Neuronal stem cell (in vitro differentiated cells): ENCODE results near the gene SYCP3.

ENCODE experiments used
- DNase-seq: peaks from one replicate; pipeline ENCODE4 v3.0.0-alpha.2; 2013; ENCODE audit warnings: low spot score
- H2AFZ ChIP-seq: one replicate; pipeline ENCODE4 v1.6.1; 2013; ENCODE audit warnings: mild to moderate bottlenecking, low read length, inconsistent platforms
- H2AK5ac ChIP-seq: 2 replicates; pipeline ENCODE4 v1.6.1; 2013; ENCODE audit warnings: low read depth, mild to moderate bottlenecking, inconsistent platforms, low read length, moderate library complexity, mixed read lengths
- H2BK120ac ChIP-seq: 2 replicates; pipeline ENCODE4 v1.6.1; 2013; ENCODE audit warnings: low read depth, mild to moderate bottlenecking, inconsistent platforms, low read length, moderate library complexity, mixed read lengths
- H2BK12ac ChIP-seq: one replicate; pipeline ENCODE4 v1.6.1; 2013; ENCODE audit warnings: low read length, inconsistent platforms
- H2BK15ac ChIP-seq: 2 replicates; pipeline ENCODE4 v1.6.1; 2013; ENCODE audit warnings: mild to moderate bottlenecking, low read length, inconsistent platforms, mixed read lengths
- H2BK5ac ChIP-seq: one replicate; pipeline ENCODE4 v1.6.1; 2013; ENCODE audit warnings: inconsistent platforms, mild to moderate bottlenecking, low read length, moderate library complexity
- H3K14ac ChIP-seq: one replicate; pipeline ENCODE4 v1.6.1; 2013; ENCODE audit warnings: low read length, inconsistent platforms
- H3K18ac ChIP-seq: 2 replicates; pipeline ENCODE4 v1.6.1; 2013; ENCODE audit warnings: low read length, inconsistent platforms
- H3K23ac ChIP-seq: 2 replicates; pipeline ENCODE4 v1.6.1; 2013; ENCODE audit warnings: low read depth, mild to moderate bottlenecking, mixed read lengths, low read length, inconsistent platforms; ENCODE audit not compliant: poor library complexity
- H3K27ac ChIP-seq: replicated peaks from 3 replicates; pipeline ENCODE4 v1.5.1; 2013; ENCODE audit warnings: low read length, inconsistent platforms
- H3K27me3 ChIP-seq, 3 experiments: 2 replicates each; pipeline ENCODE4 v1.6.1; 2013; ENCODE audit warnings: low read length in 3 of 3, mild to moderate bottlenecking in 2 of 3, inconsistent platforms in 1 of 3, low read depth in 1 of 3, mixed read lengths in 1 of 3, moderate library complexity in 1 of 3; ENCODE audit not compliant: control insufficient read depth in 3 of 3, insufficient read depth in 3 of 3
- H3K36me3 ChIP-seq, 2 donors: replicated peaks in 1 of 2; 2 replicates each; pipeline ENCODE4 v1.6.1; 2013; ENCODE audit warnings: low read length in 2 of 2; ENCODE audit not compliant: control insufficient read depth in 2 of 2, insufficient read depth in 2 of 2
- H3K4ac ChIP-seq: 2 replicates; pipeline ENCODE4 v1.6.1; 2013; ENCODE audit warnings: inconsistent platforms, mild to moderate bottlenecking, low read length, moderate library complexity
- H3K4me1 ChIP-seq, 2 donors: 1 replicate in 1 of 2; 2 replicates in 1 of 2; pipeline ENCODE4 v1.6.1; 2013; ENCODE audit warnings: low read length in 2 of 2, low read depth in 1 of 2; ENCODE audit not compliant: control insufficient read depth in 2 of 2, insufficient read depth in 1 of 2
- H3K4me2 ChIP-seq: one replicate; pipeline ENCODE4 v1.6.1; 2013; ENCODE audit warnings: mild to moderate bottlenecking, low read length, inconsistent platforms; ENCODE audit not compliant: insufficient read depth, poor library complexity, severe bottlenecking
- H3K4me3 ChIP-seq, 2 donors: 2 replicates each; pipeline ENCODE4 v1.5.1; 2013; ENCODE audit warnings: low read length in 2 of 2, mild to moderate bottlenecking in 2 of 2, inconsistent platforms in 1 of 2, moderate library complexity in 1 of 2
- H3K79me1 ChIP-seq: one replicate; pipeline ENCODE4 v1.6.1; 2013; ENCODE audit warnings: low read depth, mild to moderate bottlenecking, inconsistent platforms, low read length, moderate library complexity
- H3K9ac ChIP-seq: one replicate; pipeline ENCODE4 v1.6.1; 2013; ENCODE audit warnings: mild to moderate bottlenecking, low read depth, low read length, inconsistent platforms; ENCODE audit not compliant: poor library complexity
- H3K9me3 ChIP-seq, 2 donors: replicated peaks in 1 of 2; 2 replicates each; pipeline versions ENCODE3 to v1.6.1; 2013; ENCODE audit warnings: low read length in 2 of 2, mild to moderate bottlenecking in 2 of 2, inconsistent platforms in 1 of 2, low read depth in 1 of 2, mixed read lengths in 1 of 2, moderate library complexity in 1 of 2; ENCODE audit not compliant: control insufficient read depth in 2 of 2, insufficient read depth in 1 of 2
- H4K8ac ChIP-seq: one replicate; pipeline ENCODE4 v1.6.1; 2013; ENCODE audit warnings: low read depth, mild to moderate bottlenecking, inconsistent platforms, low read length, moderate library complexity
- H4K91ac ChIP-seq: one replicate; pipeline ENCODE4 v1.6.1; 2013; ENCODE audit warnings: low read length, low read depth, mild to moderate bottlenecking, inconsistent platforms; ENCODE audit not compliant: poor library complexity
- WGBS, 2 donors: extraction: QIAGEN DNeasy Blood & Tissue Kit; methylation state at CpG; one replicate each; pipeline ENCODE4 v1.1.7; 2013; ENCODE audit warnings: missing lambda C conversion rate in 2 of 2, mixed read lengths in 1 of 2; ENCODE audit not compliant: insufficient read length in 2 of 2, insufficient replicate concordance in 1 of 2; ENCODE audit errors: extremely low coverage in 2 of 2; 5-methylcytosine and 5-hydroxymethylcytosine counted together

SYCP3 gene

DNA sequence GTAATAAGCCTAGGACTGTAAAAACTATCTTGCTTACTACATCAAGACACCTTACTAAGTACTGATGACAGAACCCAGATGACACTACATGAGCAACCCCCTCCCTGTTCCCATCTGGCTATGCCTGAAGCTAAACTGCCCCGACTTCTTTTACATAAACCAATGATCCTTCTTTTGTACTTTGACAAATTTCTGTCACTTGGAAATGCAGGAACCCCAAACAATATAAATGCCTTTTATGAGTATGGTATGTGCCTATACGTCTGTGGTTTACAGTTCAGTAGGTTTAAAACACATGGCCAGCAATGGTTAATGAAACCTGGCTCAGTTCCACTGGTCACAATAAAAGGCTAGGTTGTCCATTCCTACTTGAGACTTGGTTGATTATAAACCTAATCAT lies 6.1 kb downstream of the SYCP3 start:
- Histone ChIP-seq H3K4me1 (no peaks in the 10 kb centered on the region), H3K27me3 (no peaks in the 10 kb centered on the region), H3K14ac (no peak overlapping the region), H3K18ac (no peak overlapping the region), H3K79me1 (no peaks in the 10 kb centered on the region), H2AFZ (no peak overlapping the region), H2BK15ac (no peak overlapping the region), H2AK5ac (no peak overlapping the region), H3K4me3 (no peak overlapping the region), H2BK5ac (no peak overlapping the region), H3K27ac (no peak overlapping the region), H4K91ac (no peak overlapping the region), H3K9me3 (no peaks in the 10 kb centered on the region), H3K4me2 (no peak overlapping the region), H3K4ac (no peak overlapping the region), H3K36me3 (peaks cover 0 to 3% of the 10 kb centered on the region in 2 donors), H2BK120ac (no peak overlapping the region), H3K23ac (no peak overlapping the region), H2BK12ac (no peak overlapping the region), H3K9ac (no peak overlapping the region), H4K8ac (no peak overlapping the region)
- no peak for DNase-seq
- WGBS, 2 donors, result no CpG with 5 or more reads among the region's 2 CpGs

DNA sequence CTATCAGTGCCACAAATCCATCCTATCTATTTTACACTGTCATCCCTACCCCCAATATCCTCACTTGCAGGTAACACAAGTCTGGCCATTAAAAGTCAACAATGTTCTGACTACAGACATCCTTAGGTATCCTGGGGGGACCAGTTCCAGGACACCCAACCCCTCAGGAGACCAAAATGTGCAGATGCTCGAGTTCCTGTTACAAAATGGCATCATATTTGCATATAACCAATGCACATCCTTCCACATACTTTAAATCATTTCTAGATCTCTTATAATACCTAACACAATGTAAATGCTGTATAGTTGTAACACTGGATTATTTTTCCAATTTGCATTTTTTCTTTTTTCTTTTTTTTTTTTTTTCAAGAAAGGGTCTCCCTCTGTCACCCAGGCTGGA lies 6.9 kb downstream of the SYCP3 start:
- no peak overlapping the region for H4K8ac ChIP-seq
- no peak overlapping the region for H2BK15ac ChIP-seq
- H2BK12ac ChIP-seq, result no peak overlapping the region
- DNase-seq, result no peak
- no peaks in the 10 kb centered on the region for H3K79me1 ChIP-seq
- no peaks in the 10 kb centered on the region for H3K9me3 ChIP-seq
- H2BK5ac ChIP-seq, result no peak overlapping the region
- H3K18ac ChIP-seq, result no peak overlapping the region
- no peak overlapping the region for H4K91ac ChIP-seq
- H2AK5ac ChIP-seq, result no peak overlapping the region
- H3K27me3 ChIP-seq, result no peaks in the 10 kb centered on the region
- H3K23ac ChIP-seq, result no peak overlapping the region
- no peaks in the 10 kb centered on the region for H3K4me1 ChIP-seq
- no peak overlapping the region for H3K27ac ChIP-seq
- H3K14ac ChIP-seq, result no peak overlapping the region
- H3K9ac ChIP-seq, result no peak overlapping the region
- no peak overlapping the region for H3K4ac ChIP-seq
- H3K36me3 ChIP-seq, result peaks cover 0 to 3% of the 10 kb centered on the region in 2 donors
- WGBS, 2 donors, result no CpG with 5 or more reads among the region's 1 CpG
- no peak overlapping the region for H3K4me3 ChIP-seq
- H2BK120ac ChIP-seq, result no peak overlapping the region
- H3K4me2 ChIP-seq, result no peak overlapping the region
- no peak overlapping the region for H2AFZ ChIP-seq

DNA sequence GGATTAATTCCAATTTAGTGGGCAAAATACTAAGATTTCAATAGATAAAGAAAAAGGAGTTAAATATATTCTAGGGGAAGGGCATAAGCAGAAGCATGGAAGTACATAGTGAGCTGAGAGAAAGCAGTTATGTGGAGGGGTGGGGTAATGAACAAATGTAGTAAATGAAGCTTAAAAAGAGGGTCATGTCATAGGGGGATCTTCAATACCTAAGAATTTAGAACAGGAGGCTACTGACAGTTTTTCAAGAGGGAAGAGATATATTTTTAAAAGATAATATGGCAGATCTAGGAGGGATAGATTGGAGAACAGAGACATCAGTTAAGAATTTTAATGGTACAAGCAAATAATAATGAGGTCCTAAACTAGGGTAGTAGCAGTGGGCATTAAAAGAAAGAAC lies 9.4 kb downstream of the SYCP3 start:
- no peak overlapping the region for H2BK120ac ChIP-seq
- H4K8ac ChIP-seq, result no peak overlapping the region
- no peak overlapping the region for H3K14ac ChIP-seq
- no peak overlapping the region for H3K4ac ChIP-seq
- DNase-seq, result no peak
- H3K36me3 ChIP-seq, result peaks cover 0 to 3% of the 10 kb centered on the region in 2 donors
- no peaks in the 10 kb centered on the region for H3K27me3 ChIP-seq
- no peak overlapping the region for H2AFZ ChIP-seq
- H2BK12ac ChIP-seq, result no peak overlapping the region
- no peaks in the 10 kb centered on the region for H3K79me1 ChIP-seq
- no peak overlapping the region for H2BK15ac ChIP-seq
- no peak overlapping the region for H3K4me2 ChIP-seq
- H3K4me3 ChIP-seq, result no peak overlapping the region
- no peaks in the 10 kb centered on the region for H3K4me1 ChIP-seq
- no peak overlapping the region for H3K27ac ChIP-seq
- no peak overlapping the region for H4K91ac ChIP-seq
- H3K18ac ChIP-seq, result no peak overlapping the region
- no peak overlapping the region for H3K9ac ChIP-seq
- H3K9me3 ChIP-seq, result no peaks in the 10 kb centered on the region
- H2BK5ac ChIP-seq, result no peak overlapping the region
- no peak overlapping the region for H2AK5ac ChIP-seq
- no peak overlapping the region for H3K23ac ChIP-seq

DNA sequence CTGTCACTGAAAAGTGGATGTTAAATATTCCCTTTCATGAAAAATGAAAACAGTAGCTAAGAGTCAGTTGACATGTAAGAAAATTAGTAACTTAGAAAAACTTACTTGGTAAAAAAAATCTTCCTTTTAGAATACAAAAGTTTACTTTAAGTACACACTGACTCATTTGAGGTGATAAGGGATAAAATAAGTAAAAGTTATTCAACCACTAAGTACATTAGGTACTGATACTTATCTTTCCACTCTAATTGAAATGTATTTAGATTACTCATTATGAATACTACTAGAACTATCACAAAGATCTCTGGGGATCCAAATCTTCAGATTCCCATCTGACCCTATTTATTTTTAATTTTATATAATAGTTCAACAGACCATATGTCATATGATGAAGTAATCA lies 12.2 kb downstream of the SYCP3 start:
- Histone ChIP-seq H3K9me3 (no peaks in the 10 kb centered on the region), H3K27me3 (no peaks in the 10 kb centered on the region), H4K8ac (no peak overlapping the region), H3K23ac (no peak overlapping the region), H3K4me1 (no peaks in the 10 kb centered on the region), H2BK15ac (no peak overlapping the region), H2AFZ (no peak overlapping the region), H2AK5ac (no peak overlapping the region), H4K91ac (no peak overlapping the region), H3K14ac (no peak overlapping the region), H2BK120ac (no peak overlapping the region), H3K4me2 (no peak overlapping the region), H3K36me3 (peaks cover 0 to 2% of the 10 kb centered on the region in 2 donors), H3K27ac (no peak overlapping the region), H3K9ac (no peak overlapping the region), H3K4ac (no peak overlapping the region), H3K18ac (no peak overlapping the region), H3K4me3 (no peak overlapping the region), H2BK12ac (no peak overlapping the region), H3K79me1 (no peaks in the 10 kb centered on the region), H2BK5ac (no peak overlapping the region)
- no peak for DNase-seq
